ENCODE data around the gene PSPN. TPM values are rescaled to one million over a fixed set of nuclear protein-coding genes. Genes with fewer than 3 reads are reported as not detected.

The PSPN gene
- total and polyA plus RNA-seq, 2 of the 13 experiments (the other 11 are each of a cell fraction or from before 2014, with no cell fraction given): 0.69 to 1.1 TPM

DNA sequence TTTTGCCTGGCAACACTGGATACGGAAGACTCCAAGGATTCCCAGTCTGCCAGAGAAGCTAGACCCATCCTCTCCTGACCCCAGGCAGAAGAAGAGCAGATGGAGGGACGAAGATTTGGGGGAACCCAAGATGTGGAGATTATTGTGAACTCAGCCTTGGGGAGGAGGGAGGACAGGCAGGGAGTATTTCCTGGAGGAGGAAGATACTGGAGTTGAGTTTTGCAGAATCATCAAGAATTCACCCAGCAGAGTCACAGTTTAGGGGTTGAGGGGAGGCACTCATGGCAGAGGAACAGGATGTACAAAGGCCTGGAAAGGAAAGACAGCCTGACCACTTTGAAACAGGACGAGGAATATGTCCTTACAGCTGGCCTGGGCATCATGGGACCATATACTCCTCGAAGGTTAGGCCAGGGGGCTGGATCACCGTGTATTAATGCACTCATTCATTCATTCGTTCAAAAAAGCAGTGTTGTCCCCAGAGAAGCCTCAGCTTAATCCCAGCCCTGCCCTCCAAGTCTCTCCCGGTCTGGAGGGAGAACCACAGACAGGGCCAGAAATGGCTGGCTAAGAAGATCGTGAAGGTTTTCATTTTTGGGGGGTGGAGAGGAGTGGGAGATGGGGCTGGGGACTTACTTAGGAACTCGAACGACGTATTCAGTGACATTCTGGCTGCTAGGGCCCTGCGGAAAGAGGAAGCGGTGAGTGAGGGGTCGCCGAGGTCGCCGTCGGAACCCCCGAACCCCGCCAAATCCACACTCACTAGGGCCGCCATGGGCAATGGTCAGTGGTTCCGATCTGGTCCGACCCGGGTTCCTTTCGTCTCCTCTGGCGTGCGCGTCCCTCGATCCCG, 16.7 kb upstream of the PSPN start:
- in situ Hi-C loops (cut with HindIII; ENCODE audit: extremely low pct_ligation_motif_present, low pct_unique_long_range_greater_than_20kb) (no loop called here), intact Hi-C loops (cut with micrococcal nuclease; ENCODE audit: unreplicated experiment) (no loop called here)
- POLR2A ChIA-PET: interaction anchor here (1.3 to 5.5 kb wide), 3 partner anchors 10 to 33 kb away, joined by 8 to 45 read pairs (median 15); partner anchors contain the start of genes ALKBH7 and KHSRP
- Histone ChIP-seq H3K9ac (ENCODE audit: insufficient read depth, low read depth, low read length) (peak overlapping the region; percentile 88), H3K9me3 (ENCODE audit: low read length) (no peaks in the 10 kb centered on the region), H4K20me1 (ENCODE audit: insufficient read depth, low read length) (no peaks in the 10 kb centered on the region), H3K27ac (ENCODE audit: extremely low read length, insufficient read depth, low read length) (peak overlapping the region; percentile 65), H3K36me3 (replicated peaks in 1 of 2; ENCODE audit: control insufficient read depth in 1 of 2, insufficient read depth in 2 of 2, low read length in 2 of 2) (peaks cover 13 to 21% of the 10 kb centered on the region in 2 experiments), H2AFZ (ENCODE audit: low read length) (no peak overlapping the region), H3K27me3 (ENCODE audit: control insufficient read depth in 1 of 2, insufficient read depth in 2 of 2, low read length in 2 of 2) (no peaks in the 10 kb centered on the region; a peak in 1 of 5 replicates), H3K4me1 (ENCODE audit: insufficient read depth, low read length) (peaks cover 24% of the 10 kb centered on the region), H3K79me2 (ENCODE audit: insufficient read depth, low read length) (peaks cover 18% of the 10 kb centered on the region), H3K4me2 (ENCODE audit: low read depth, low read length) (peak overlapping the region; percentile 96), H3K4me3 (replicated peaks in 1 of 3; ENCODE audit: insufficient read depth in 1 of 3, low read depth in 2 of 3, low read length in 3 of 3) (peak overlapping the region; percentile 81 to 99 (median 92))
- whole genome bisulfite sequencing (ENCODE audit: low lambda C conversion rate): 9% methylated on average over 15 of the region's 30 CpGs
- DNase-seq (ENCODE audit: low spot score) (no peak), ATAC-seq (peak; percentile 10), FAIRE-seq (no peak)
- CTCF ChIA-PET (ENCODE audit: low intra/inter-chr PET ratio, low total read pairs): no interaction called here
- BruUV-seq (replicated peaks): TSS peak; percentile 81
- TF ChIP-seq ZNF816 (CRISPR knock-in tag; IDR thresholded peaks at IDR 0.05; ENCODE audit: borderline replicate concordance) (peak; percentile 50; the same call in 1 of the 2 replicates), ZNF598 (CRISPR knock-in tag; IDR thresholded peaks at IDR 0.05; ENCODE audit: borderline replicate concordance) (no peak), MTF2 (CRISPR knock-in tag; IDR thresholded peaks at IDR 0.05; ENCODE audit: borderline replicate concordance) (0 out of 2 replicates have a peak, but pooled peaks have one; percentile 15), REPIN1 (CRISPR knock-in tag; IDR thresholded peaks at IDR 0.05; ENCODE audit: borderline replicate concordance, low read depth) (0 out of 2 replicates have a peak, but pooled peaks have one; percentile 25), ZBTB7A (CRISPR knock-in tag; IDR thresholded peaks at IDR 0.05) (0 out of 2 replicates have a peak, but pooled peaks have one; percentile 16), ZSCAN21 (CRISPR knock-in tag; IDR thresholded peaks at IDR 0.05; ENCODE audit: borderline replicate concordance) (peak; percentile 46; the same call in 1 of the 2 replicates)
- TF ChIP-seq, protein P1, sequence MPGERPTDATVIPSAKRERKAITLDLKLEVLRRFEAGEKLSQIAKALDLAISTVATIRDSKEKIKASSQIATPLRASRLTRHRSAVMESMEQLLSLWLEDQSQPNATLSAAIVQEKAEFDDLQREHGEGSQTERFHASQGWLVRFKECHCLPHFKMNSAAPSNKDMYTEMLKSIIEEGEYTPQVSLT (CRISPR knock-in tag; IDR thresholded peaks at IDR 0.05; ENCODE audit: borderline replicate concordance, low read depth): peak; percentile 45; the same call in 1 of the 2 replicates
- TF ChIP-seq, protein P2, sequence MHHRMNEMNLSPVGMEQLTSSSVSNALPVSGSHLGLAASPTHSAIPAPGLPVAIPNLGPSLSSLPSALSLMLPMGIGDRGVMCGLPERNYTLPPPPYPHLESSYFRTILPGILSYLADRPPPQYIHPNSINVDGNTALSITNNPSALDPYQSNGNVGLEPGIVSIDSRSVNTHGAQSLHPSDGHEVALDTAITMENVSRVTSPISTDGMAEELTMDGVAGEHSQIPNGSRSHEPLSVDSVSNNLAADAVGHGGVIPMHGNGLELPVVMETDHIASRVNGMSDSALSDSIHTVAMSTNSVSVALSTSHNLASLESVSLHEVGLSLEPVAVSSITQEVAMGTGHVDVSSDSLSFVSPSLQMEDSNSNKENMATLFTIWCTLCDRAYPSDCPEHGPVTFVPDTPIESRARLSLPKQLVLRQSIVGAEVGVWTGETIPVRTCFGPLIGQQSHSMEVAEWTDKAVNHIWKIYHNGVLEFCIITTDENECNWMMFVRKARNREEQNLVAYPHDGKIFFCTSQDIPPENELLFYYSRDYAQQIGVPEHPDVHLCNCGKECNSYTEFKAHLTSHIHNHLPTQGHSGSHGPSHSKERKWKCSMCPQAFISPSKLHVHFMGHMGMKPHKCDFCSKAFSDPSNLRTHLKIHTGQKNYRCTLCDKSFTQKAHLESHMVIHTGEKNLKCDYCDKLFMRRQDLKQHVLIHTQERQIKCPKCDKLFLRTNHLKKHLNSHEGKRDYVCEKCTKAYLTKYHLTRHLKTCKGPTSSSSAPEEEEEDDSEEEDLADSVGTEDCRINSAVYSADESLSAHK (CRISPR knock-in tag; IDR thresholded peaks at IDR 0.05; ENCODE audit: borderline replicate concordance): no peak
- TF ChIP-seq, protein P3, sequence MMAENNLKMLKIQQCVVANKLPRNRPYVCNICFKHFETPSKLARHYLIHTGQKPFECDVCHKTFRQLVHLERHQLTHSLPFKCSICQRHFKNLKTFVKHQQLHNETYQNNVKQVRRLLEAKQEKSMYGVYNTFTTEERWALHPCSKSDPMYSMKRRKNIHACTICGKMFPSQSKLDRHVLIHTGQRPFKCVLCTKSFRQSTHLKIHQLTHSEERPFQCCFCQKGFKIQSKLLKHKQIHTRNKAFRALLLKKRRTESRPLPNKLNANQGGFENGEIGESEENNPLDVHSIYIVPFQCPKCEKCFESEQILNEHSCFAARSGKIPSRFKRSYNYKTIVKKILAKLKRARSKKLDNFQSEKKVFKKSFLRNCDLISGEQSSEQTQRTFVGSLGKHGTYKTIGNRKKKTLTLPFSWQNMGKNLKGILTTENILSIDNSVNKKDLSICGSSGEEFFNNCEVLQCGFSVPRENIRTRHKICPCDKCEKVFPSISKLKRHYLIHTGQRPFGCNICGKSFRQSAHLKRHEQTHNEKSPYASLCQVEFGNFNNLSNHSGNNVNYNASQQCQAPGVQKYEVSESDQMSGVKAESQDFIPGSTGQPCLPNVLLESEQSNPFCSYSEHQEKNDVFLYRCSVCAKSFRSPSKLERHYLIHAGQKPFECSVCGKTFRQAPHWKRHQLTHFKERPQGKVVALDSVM (CRISPR knock-in tag; IDR thresholded peaks at IDR 0.05): peak; percentile 4; the same call in 1 of the 2 replicates
- TF ChIP-seq, protein P4, sequence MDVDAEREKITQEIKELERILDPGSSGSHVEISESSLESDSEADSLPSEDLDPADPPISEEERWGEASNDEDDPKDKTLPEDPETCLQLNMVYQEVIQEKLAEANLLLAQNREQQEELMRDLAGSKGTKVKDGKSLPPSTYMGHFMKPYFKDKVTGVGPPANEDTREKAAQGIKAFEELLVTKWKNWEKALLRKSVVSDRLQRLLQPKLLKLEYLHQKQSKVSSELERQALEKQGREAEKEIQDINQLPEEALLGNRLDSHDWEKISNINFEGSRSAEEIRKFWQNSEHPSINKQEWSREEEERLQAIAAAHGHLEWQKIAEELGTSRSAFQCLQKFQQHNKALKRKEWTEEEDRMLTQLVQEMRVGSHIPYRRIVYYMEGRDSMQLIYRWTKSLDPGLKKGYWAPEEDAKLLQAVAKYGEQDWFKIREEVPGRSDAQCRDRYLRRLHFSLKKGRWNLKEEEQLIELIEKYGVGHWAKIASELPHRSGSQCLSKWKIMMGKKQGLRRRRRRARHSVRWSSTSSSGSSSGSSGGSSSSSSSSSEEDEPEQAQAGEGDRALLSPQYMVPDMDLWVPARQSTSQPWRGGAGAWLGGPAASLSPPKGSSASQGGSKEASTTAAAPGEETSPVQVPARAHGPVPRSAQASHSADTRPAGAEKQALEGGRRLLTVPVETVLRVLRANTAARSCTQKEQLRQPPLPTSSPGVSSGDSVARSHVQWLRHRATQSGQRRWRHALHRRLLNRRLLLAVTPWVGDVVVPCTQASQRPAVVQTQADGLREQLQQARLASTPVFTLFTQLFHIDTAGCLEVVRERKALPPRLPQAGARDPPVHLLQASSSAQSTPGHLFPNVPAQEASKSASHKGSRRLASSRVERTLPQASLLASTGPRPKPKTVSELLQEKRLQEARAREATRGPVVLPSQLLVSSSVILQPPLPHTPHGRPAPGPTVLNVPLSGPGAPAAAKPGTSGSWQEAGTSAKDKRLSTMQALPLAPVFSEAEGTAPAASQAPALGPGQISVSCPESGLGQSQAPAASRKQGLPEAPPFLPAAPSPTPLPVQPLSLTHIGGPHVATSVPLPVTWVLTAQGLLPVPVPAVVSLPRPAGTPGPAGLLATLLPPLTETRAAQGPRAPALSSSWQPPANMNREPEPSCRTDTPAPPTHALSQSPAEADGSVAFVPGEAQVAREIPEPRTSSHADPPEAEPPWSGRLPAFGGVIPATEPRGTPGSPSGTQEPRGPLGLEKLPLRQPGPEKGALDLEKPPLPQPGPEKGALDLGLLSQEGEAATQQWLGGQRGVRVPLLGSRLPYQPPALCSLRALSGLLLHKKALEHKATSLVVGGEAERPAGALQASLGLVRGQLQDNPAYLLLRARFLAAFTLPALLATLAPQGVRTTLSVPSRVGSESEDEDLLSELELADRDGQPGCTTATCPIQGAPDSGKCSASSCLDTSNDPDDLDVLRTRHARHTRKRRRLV (CRISPR knock-in tag; IDR thresholded peaks at IDR 0.05): no peak

Measured in HepG2 (cell line).